GM03348 (cell line): ENCODE measurements around the gene SLC16A4.
A peak's percentile ranks its signal among the peaks of the same experiment; 100 is the strongest.
"Not testable (repeated sequence)": the region's sequence is repeated elsewhere in the genome, so short reads cannot be mapped to it uniquely, and the experiment has no call there.

ENCODE experiments used
- DNase-seq: peaks from one replicate; pipeline ENCODE4 v3.0.0; 2012; ENCODE audit warnings: low spot score

SLC16A4 gene

DNA sequence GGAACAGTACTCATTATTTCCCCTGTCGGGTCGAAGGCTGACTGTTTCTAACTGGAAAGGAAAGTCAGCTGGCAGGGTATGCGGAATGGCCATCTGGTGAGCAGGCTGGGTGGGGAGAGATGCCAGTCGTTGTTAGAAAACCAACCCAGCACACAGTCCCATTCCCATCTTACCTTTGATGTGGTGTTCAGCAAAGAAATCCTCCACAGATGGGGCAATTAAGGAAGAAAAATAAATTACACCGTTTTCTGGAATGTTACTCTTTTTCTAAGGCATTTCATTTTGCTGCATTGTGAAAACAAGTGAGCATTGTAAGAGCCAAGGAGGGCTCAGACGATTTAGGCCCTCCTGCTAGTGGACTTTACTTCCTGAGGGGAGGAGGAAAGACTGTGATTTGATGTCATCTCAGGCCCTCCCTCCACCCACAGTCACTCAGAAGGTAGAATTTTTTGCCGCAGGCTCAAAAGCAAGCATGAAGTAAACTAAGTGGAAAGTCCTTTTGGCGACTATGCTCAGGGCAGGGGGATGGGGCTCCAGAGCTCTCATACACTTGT is at the start of gene SLC16A4:
Gene SLC16A4, minus strand, starts transcription at position 335 of the 554 bp plus-strand sequence. CDS start 1,703 bp downstream, outside the sequence.
- DNase-seq, result peak; percentile 78

DNA sequence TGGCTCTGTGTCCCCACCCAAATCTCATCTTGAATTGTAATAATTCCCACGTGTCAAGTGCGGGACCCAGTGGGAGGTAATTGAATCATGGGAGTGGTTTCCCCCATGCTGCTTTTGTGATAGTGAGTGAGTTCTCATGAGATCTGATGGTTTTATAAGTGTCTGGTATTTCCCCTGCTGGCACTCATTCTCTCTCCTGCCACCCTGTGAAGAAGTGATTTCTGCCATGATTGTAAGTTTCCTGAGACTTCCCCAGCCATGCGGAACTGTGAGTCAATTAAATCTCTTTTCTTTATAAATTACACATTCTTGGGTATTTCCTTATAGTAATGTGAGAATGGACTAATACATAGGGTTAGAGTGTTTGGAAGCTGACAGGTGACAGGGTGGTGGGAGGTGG is 49.0 kb upstream of the SLC16A4 start:
- not testable (repeated sequence) for DNase-seq

DNA sequence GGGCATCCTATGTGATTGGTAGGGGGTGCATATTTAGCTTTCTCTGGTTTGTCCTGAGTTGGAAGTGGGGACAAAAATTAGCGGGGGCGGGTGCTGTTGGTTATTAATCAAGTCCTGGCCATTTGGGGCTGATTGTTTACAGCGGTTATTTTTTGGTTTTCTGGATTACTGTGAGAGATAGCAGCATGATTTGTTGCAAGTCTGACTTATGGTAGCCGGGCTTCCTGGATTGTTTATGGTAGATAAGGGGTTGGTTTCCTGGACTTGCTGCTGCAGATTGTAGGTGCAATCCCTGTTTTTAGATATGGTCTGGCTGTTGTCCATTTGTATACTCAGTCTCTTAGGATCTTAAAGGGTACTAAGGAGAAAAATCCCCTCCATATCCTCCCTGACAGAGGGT is 48.1 kb upstream of the SLC16A4 start:
- DNase-seq, result no peak

DNA sequence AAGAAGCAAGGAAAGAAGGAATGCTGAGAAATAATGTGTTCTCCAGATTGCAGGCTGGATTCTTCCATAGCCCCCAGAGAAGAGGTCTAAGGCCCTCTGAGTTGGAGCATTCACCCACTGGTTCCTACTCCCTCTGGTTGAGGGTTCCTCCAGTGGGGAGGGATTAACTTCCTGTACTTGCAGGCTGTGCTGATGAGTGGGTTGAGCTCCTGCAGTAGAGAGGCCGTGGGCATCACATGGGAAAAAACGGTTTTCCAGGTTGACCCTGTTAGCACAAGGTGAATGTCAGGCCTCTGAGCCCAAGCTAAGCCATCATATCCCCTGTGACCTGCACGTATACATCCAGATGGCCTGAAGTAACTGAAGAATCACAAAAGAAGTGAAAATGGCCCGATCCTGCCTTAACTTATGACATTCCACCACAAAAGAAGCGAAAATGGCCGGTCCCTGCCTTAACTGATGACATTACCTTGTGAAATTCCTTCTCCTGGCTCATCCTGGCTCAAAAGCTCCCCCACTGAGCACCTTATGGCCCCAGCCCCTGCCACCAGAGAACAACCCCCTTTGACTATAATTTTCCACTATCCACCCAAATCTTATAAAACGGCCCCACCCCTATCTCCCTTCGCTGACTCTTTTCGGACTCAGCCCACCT is 46.9 kb upstream of the SLC16A4 start:
- not testable (repeated sequence) for DNase-seq

DNA sequence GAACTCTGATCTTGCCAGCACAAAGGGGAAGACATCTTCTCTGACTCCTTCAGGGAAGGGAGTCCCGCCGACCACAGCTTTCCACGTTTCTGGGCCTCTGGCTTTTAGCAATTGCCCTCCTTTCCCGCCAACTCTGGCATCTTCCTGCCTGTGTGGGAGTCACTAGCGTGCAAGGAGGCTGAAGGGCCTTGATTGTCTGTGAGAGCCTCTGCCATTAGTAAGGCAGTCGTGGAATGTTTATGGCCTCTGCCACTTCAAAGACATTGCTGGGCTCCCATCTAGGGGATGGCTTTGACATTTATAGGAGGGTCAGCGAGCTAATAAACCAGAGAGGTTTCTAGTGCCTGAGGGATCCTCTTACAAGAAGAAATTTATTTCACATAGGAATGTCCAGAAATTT is 45.8 kb upstream of the SLC16A4 start:
- no peak for DNase-seq

DNA sequence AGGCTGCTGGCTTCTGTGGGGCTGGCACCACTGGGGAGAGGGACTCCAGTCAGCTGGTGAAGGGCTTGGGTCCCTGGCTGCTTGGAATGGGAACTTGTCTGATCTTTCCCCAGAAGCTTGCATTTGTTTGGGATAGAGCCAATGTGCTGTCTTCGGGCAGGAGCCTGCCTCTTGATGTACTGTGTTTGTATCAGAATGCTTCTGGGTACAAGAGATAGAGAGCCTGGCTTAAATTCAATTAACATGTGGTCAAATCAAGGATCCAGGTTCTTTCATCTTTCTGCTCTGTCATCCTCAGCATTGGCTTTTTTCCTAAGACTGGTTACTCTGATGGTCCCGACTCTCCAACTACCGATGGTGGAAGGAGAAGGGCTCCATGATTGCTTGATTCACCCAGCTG is 44.1 kb upstream of the SLC16A4 start:
- DNase-seq, result no peak

DNA sequence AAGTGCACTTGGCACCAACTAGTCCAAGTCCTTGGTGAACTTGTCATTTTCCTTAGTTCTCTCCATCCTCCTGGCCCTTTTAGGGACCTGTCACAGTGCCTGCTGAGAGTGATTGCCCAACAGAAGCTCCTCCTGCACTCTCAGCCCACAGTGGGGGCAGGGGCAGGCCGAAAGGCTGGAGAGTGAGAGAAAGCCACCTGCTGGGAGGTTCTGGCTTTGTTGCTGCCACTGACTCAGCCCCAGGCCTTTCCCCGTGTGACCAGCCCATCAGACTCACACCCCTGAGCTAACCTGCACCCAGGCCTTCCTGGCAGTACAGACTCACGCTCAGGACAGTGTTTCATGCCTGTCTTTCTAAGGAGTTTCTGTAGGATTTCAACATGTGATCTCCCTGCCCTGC is 43.0 kb upstream of the SLC16A4 start:
- DNase-seq, result peak; percentile 42

DNA sequence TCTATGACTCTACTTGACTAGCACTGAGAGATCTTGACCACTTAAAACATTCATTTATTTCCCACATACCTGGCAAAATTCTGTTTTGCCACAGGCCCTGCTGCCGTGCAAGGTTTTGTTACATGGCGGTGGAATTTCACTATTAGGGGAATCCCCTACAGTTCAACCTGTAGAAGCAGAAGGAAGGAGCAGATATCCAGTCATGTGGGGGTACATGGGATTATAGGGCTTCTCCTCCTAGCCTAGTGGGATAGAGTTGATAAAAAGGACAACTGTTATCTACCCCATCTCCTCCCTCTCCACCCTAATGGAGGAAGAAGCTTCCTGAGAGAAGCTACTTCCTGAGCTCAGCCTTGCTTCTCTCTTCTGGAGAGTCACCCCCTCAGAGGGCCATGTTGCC is 42.4 kb upstream of the SLC16A4 start:
- no peak for DNase-seq

DNA sequence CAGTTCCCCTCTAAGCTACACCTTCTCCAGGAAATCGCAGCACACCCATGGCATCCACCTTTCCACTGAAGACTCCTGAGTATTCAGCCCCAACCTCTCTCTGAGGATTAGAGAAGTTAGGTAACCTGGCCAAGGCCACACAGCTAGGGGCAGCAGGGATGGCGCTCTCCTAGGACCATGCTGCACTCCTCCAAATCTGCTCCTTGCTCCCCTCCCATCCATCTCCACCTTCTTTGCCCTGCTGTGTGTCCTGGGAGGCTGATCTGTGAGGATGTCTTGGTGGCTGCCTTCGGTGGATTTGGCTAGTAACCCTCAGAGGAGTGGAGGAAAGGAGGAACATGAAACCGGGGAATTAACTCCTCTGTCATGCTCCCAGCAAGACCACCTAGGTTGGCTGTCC is 40.1 kb upstream of the SLC16A4 start:
- DNase-seq, result no peak

DNA sequence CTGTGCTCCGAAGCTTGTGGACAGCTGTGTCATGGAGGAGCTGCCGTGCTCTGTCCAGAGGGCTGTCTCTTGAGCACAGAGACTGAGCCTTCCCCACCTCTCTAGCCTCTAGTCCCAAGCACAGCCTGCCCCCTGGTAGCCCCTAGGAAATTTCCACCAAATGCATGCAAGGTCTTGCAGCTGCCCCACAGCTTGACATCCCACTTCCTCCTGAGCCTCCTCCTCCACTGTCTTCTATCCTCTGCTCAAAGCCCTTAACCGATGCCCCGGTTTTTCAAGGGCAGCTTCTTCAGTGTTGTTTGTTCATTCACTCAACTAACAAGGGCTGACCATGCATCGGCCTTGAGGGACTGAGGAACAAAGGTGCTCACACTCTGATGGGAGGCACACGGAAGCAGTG is 39.5 kb upstream of the SLC16A4 start:
- DNase-seq, result no peak

DNA sequence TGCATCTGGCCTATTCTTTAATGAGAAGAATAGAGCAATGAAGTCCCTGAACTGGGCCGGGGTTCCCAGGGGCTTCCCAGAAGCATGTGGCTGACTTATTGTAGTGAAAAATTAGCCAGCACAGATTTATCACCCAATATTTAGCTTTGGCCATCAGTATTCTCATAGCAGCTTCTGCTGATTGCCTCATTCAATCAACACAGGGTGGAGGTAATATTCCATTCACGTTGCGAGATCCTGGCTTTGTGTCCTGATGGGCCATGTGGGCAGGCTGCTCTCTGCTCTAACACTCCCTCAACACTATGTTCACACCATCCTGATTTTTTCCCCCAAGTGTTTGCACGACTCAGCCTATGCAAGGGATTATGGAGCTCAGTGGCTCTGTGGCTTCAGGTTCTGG is 38.1 kb upstream of the SLC16A4 start:
- no peak for DNase-seq

DNA sequence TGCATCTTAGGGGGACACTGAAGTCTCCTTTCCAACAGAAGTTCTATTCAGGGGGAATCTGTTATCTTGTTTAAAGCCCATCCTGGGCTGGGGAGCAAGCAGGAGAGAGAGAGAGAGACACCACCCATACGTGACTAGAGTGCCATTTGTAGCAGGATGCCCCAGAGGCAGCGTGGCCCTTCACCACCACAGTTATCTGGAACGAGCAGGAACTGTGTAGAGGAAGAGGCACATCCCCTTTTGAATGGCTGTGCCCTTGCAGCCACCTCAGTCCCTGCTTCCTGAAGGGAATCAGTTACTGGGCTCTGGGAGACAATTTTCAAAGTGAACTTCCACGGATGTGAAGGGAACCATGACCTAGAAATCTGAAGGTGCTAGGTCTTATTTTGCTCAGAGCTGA is 36.0 kb upstream of the SLC16A4 start:
- no peak for DNase-seq

DNA sequence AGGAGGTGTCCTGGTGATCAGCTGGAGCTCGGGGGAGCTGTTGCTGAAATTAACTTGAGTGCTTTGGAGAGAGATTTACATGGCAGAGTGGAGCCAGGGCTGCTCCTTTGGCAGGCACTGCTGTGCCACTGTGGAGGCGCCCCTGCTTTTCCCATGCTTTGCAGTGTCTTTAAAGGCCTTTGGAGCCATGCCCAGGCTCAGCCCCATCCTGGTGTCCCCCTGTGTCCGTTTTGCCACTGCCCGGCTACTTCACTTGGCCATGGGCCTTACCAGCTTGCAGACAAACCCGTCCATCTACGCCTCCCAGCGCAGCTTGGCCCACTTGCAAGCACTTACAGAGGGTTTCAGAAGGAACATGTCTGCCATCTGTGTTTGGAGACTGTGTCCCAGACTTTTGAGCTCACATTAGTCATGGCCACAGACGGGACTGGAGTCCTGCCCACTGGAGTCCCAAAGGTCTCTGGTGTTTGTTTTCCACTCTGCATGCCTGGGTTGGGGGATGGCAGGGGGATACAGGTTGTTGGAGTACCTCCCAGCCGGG is 34.9 kb upstream of the SLC16A4 start:
- no peak for DNase-seq

DNA sequence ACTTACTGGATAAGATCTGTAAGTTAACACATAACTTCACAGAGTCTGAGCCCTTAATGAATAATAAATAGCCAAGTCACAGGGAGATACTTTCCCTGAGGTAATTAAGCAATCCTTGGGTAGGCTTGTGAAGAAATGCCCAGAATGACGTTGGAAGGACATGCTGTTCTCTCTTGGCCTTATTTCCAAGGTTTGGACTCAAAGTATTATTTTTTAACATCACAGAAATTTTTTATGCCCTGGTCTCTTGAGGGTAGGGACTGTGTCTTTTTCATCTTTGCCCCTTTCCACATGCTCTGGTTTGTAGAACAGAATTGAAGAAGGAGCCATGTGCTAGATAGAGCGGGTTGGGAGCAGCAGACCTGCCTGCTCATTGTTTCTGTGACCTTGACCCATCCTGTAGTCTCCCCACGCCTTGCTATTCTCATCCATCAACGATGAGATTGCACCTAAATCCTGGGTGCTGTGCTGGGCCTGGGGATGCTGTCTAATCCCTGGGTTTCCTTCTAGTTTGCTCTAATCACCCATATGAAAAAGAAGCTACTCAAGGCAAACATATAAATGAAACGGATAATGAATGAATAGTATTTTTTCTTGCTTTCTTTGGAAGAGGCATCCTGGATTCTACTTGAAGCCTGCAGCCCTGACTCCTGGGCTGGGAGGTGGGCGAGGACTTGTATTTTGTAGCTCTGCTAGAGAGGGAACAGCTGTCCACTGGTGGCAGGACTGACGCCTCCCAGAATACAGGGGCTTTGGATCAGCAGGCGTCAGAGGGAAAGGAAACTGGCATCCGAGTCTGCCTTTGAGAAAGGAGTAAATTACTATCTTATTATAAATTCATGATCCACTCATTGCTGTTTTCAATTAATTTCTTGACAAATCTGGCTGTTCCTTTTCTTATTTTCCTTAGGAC is 34.1 kb upstream of the SLC16A4 start:
- no peak for DNase-seq

DNA sequence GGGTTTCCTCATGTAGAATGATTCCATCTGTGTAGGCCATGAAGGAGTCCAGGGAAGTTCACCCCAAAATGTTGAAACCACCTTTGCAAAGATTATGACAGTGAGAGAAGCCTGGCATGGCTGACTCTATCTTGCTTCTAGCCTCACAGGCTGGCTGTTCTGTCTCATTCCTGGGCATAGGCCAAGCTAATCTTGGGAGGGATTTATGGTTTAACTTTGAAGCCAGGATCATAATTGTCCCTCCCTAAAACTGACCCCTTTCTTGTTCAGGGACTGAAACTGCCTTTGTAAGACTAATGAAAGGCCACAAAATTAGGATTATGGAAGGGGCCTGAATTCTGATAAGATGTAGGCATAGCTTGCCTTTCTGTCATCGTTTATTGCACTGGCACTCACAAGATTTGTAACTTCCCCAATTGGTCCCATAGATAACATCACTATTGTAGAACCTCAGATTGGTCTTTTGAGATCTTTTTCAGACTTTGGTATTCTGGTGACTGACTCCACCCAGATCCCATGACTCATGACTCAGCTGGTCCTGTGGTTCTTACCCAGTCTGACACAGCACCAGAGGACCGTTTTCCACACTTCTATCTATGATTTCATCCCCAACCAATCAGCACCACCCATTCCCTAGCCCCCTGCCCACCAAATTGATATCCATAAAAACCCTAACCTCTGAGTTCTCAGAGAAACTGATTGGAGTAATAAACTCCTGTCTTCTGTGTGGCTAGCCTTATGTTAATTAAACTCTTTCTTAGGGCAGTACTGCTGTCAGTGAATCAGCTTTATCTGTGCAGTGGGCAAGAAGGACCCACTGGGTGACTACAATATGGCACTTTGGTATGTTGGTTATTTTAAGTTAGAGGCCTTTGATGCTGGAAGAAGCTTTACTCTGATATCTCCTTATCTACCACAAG is 30.3 kb upstream of the SLC16A4 start:
- DNase-seq, result peak; percentile 58

DNA sequence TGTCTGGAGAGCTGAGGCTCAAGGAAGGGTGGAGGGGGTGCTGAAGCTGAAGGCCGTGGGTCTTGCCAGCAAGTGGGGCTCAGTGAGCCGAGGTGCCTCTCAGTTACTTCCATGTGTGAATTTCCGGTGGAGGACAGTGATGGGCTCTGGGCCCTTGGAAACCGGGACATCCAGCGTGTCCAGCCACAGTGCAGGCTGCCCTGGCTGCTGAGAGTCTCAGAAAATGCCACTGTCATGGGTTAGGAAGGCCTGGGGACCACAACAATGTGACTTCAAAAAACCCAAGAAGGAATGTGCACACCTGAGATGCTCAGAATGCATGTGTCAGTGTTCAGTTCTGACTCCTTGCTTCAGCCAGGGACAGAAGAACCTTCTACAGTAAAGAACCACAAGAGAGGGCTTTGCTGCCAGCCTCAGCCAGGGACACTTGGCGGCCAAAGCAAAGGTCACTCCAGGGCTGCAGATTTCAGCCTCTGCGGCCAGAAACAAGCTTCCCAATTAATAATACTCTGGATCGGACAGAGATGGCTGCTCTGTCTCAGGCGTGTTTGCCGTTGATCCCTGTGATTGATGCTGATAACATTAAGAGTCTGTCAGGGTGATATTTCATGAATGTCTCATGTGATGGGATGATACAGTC is 29.3 kb upstream of the SLC16A4 start:
- no peak for DNase-seq

DNA sequence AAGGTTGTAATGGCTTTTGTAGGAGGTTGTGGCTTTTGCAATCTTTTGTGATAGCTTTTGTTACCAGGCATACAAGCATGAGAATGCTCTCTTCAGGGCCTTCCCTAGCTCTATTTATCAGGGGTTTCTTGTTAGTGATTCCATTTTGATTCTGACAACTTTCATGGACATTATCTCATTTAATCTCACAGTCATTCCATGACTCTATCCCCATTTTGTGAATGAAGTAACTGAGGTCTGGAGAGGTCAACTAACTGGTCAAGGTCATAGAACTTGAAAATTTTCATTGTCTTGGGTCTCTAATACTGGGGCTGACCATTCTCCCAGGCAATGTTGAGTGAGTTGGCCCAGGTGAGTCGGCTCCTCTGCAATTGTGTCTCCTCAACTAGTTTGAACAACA is 27.9 kb upstream of the SLC16A4 start:
- no peak for DNase-seq

DNA sequence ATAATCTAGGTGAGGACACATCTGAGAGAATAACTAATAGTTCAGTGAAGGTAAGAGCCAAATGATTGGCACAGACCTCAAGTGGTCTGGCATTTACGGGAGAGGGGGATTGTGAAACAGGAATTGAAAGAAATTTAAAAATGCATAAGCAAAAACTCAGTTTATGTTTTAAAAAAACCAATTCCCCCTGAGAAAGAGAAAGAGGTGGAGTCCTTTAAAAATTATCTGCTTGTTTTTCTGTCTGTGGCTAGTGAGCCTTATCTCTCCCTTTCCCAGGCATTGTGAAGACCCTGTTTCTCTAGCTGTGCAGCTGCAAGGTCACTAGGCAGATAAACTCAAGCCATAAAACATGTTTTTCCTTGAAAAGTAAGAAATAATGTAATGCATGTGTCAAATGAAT is 22.2 kb upstream of the SLC16A4 start:
- DNase-seq, result not testable (repeated sequence)

DNA sequence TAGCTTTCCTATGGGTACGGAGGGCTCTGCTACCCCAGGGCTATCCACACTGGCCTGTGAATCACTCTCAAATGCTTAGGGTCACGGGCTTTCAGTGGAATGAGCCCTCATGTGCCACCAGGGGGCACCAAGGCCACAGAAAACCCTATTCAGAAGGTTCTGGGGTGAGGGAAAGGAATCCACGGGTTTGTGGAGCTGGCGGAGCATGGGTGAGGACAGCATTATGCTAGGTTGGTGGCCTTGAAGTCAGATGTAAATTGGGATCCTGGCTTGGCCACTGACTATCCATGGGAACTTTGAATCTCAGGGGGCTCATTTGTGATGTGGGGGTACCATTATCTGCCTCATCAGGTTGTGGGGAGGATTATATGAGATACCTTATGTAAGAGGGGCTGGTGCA is 21.8 kb upstream of the SLC16A4 start:
- peak; percentile 80 for DNase-seq

DNA sequence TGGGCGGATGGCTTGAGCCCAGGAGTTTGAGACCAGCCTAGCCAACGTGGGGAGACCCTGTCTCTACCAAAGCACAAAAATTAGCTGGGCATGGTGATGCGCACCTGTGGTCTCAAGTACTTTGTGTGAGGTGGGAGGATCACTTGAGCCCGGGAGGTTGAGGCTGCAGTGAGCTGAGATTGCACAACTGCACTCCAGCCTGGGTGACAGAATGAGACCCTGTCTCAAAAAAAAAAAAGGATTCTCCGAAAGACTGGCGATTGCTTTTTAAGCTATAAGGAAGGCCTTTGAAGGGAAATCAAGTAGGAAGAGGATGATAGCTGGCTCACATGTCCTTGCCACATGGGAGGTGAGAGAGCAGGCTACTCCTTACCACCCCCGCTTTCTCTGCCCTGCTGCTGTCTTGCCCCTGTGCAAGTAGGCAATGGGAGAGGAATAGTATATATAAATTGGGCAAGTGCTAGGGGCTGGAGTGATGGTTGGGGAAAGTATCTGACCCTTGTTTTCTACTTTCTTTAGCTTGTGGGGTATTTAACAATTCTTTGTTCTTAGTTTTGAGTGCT is 20.4 kb upstream of the SLC16A4 start:
- no peak for DNase-seq

DNA sequence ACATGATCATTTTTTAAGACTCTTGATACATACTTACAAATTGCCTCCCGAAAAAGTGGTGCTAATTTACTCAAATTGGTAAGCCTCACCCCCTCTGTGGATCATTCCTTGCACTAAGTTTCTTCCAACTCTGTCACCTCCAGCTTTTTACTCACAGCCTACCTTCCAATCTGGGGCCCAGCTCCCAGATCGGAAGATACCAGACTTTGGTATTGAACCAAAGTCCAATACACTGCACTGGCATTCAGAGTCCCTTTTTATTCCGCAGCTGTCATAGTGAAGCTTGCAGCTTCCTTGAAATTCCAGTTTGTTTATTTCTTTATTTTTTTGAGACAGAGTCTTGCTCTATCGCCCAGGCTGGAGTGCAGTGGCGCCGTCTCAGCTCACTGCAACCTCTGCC is 18.5 kb upstream of the SLC16A4 start:
- no peak for DNase-seq
